ENCODE results near the gene FLYWCH2. TPM values are rescaled to one million over a fixed set of nuclear protein-coding genes. Genes with fewer than 3 reads are reported as not detected.

Gene FLYWCH2
- total and polyA plus RNA-seq, 2 of the 8 experiments (the other 6 are each of a cell fraction or from before 2014, with no cell fraction given) = 16.4 to 30.7 TPM

- H4K8ac ChIP-seq (ENCODE audit: extremely low read depth, insufficient read depth, low read length) = peak overlapping the region; percentile 79
- H3K4me1 ChIP-seq (replicated peaks in 1 of 4; ENCODE audit: control insufficient read depth in 3 of 4, insufficient read depth in 4 of 4, low read length in 3 of 4) = peaks cover 0 to 11% (median 3%) of the 10 kb centered on the region in 4 experiments; a peak in 5 of 7 replicates
- H3K27me3 ChIP-seq (replicated peaks in 1 of 4; ENCODE audit: control insufficient read depth in 3 of 4, extremely low read depth in 1 of 4, insufficient read depth in 3 of 4, low read length in 3 of 4) = peaks cover 0 to 5% (median 2%) of the 10 kb centered on the region in 4 experiments; a peak in 4 of 7 replicates
- H4K5ac ChIP-seq (ENCODE audit: insufficient read length, low read depth, low read length) = no peak overlapping the region
- H3K36me3 ChIP-seq (ENCODE audit: control insufficient read depth in 2 of 4, insufficient read depth in 4 of 4, low read length in 3 of 4) = no peaks in the 10 kb centered on the region
- peak; percentile 69 for FAIRE-seq
- no peak overlapping the region for H3K9ac ChIP-seq (replicated peaks in 1 of 4; ENCODE audit: extremely low read depth in 1 of 4, low read depth in 3 of 4, low read length in 3 of 4)
- H4K20me1 ChIP-seq (replicated peaks in 1 of 2; ENCODE audit: control insufficient read depth in 1 of 2, insufficient read depth in 2 of 2, low read length in 2 of 2) = peaks cover 0 to 2% of the 10 kb centered on the region in 2 experiments
- no peaks in the 10 kb centered on the region for H3K79me1 ChIP-seq (ENCODE audit: low read depth, low read length)
- H2BK5ac ChIP-seq (ENCODE audit: low read depth, low read length) = no peak overlapping the region; the same call in 1 of the 2 replicates
- peak overlapping the region in 1 of 2 experiments; percentile 55; a peak in 1 of 4 replicates for H3K4me2 ChIP-seq (ENCODE audit: insufficient read depth in 1 of 2, low read depth in 2 of 2, low read length in 2 of 2)
- H3K4me3 ChIP-seq (ENCODE audit: extremely low read depth in 1 of 4, insufficient read depth in 2 of 4, low read depth in 3 of 4, low read length in 4 of 4) = no peak overlapping the region
- H2BK12ac ChIP-seq (ENCODE audit: low read depth, low read length) = peak overlapping the region; percentile 69; the same call in 1 of the 2 replicates
- DNase-seq (ENCODE audit: low read depth in 1 of 2, low spot score in 2 of 2) = peak; percentile 71 to 82
- no peak overlapping the region for H3K27ac ChIP-seq (ENCODE audit: low read depth, low read length)
- no peak overlapping the region for H2BK120ac ChIP-seq (replicated peaks; ENCODE audit: low read depth, low read length)
- no peaks in the 10 kb centered on the region for H3K79me2 ChIP-seq (ENCODE audit: control insufficient read depth in 1 of 2, insufficient read depth in 2 of 2, low read length in 2 of 2)
- H2BK20ac ChIP-seq (ENCODE audit: low read length) = no peak overlapping the region
- no peak overlapping the region for H3K56ac ChIP-seq (replicated peaks; ENCODE audit: insufficient read length, low read depth, low read length)
- H2BK15ac ChIP-seq (ENCODE audit: low read length) = no peak overlapping the region
- H2AK5ac ChIP-seq (ENCODE audit: low read depth, low read length) = no peak overlapping the region
- no peak overlapping the region for H3K23ac ChIP-seq (ENCODE audit: insufficient read length)
- H3K23me2 ChIP-seq (ENCODE audit: low read depth, low read length) = peaks cover 14% of the 10 kb centered on the region; the same call in 1 of the 2 replicates
- POLR2A ChIA-PET (ENCODE audit: partially characterized antibody) = interaction anchor here (0.6 to 2.2 kb wide), 12 partner anchors 11 to 125 kb away, joined by 3 to 6 read pairs (median 4); partner anchors contain the start of gene KREMEN2
- H3K4ac ChIP-seq (replicated peaks; ENCODE audit: insufficient read length, low read depth, low read length) = no peak overlapping the region
- H4K91ac ChIP-seq (replicated peaks; ENCODE audit: insufficient read length, low read length) = no peak overlapping the region
- CTCF ChIA-PET (ENCODE audit: partially characterized antibody) = interaction anchor here (0.5 to 3.9 kb wide), 42 partner anchors 9 to 1671 kb away, joined by 3 to 90 read pairs (median 6); partner anchors contain the start of genes FLYWCH1, FLYWCH2, PRSS22 and PRSS41
- WGBS, 2 experiments (ENCODE audit: extremely low coverage in 1 of 2, insufficient coverage in 1 of 2, insufficient read length in 1 of 2, insufficient replicate concordance in 2 of 2, low coverage in 1 of 2, low lambda C conversion rate in 2 of 2, missing lambda C conversion rate in 1 of 2) = 11% methylated on average over 12 of the region's 12 CpGs; no CpG with 5 or more reads in 1 of the 2 experiments
- no peak overlapping the region for H3K14ac ChIP-seq (ENCODE audit: insufficient read length)
- no peak overlapping the region; the same call in 1 of the 2 replicates for H3K18ac ChIP-seq (ENCODE audit: extremely low read depth, low read length)
- peak overlapping the region; percentile 43 for H2AFZ ChIP-seq (ENCODE audit: low read length)
- no peaks in the 10 kb centered on the region for H3K9me3 ChIP-seq (ENCODE audit: insufficient read depth in 2 of 2, low read depth in 1 of 2, low read length in 1 of 2)
- TF ChIP-seq CREB1 (IDR thresholded peaks at IDR 0.05) (peak; percentile 65), E2F6 (IDR thresholded peaks at IDR 0.05) (no peak), RBBP5 (IDR thresholded peaks at IDR 0.05; ENCODE audit: borderline replicate concordance, low read depth, low read length) (0 out of 2 replicates have a peak, but pooled peaks have one; percentile 44), EP300 (IDR thresholded peaks at IDR 0.05; ENCODE audit: borderline replicate concordance in 1 of 2, low read depth in 2 of 2, low read length in 2 of 2) (no peak), NANOG (IDR thresholded peaks at IDR 0.05; ENCODE audit: insufficient read depth, low read depth, low read length, poor library complexity, severe bottlenecking) (no peak), MAX (IDR thresholded peaks at IDR 0.05) (peak; percentile 73; the same call in 1 of the 2 replicates), CTCF (IDR thresholded peaks at IDR 0.05; ENCODE audit: control extremely low read depth in 1 of 3, insufficient read depth in 1 of 3, low read depth in 1 of 3, low read length in 3 of 3) (peak; percentile 97 to 100 (median 97))
Observed at GRCh38 chr16:2838928-2839327, 44.1 kb upstream of the FLYWCH2 start.
